ENCODE results near the gene TAC4.
"Not testable (repeated sequence)": the region's sequence is repeated elsewhere in the genome, so short reads cannot be mapped to it uniquely, and the experiment has no call there.

Gene TAC4

GRCh38 chr17:49842371-49842770 is 5.5 kb downstream of the TAC4 start:
- no peak for DNase-seq

- DNase-seq = no peak
These were observed 6.3 kb downstream of the TAC4 start for GRCh38 chr17:49841548-49841947.

GRCh38 chr17:49839455-49839854 is 8.4 kb downstream of the TAC4 start:
- DNase-seq = no peak

- DNase-seq = no peak
These were observed 11.5 kb downstream of the TAC4 start for GRCh38 chr17:49836111-49837030.

GRCh38 chr17:49835472-49835871 is 12.4 kb downstream of the TAC4 start:
- no peak for DNase-seq

- no peak for DNase-seq
These were observed 13.6 kb downstream of the TAC4 start for GRCh38 chr17:49834118-49834743.

- no peak for DNase-seq
These were observed 14.8 kb downstream of the TAC4 start for GRCh38 chr17:49832840-49833599.

GRCh38 chr17:49830605-49831004 is 17.3 kb downstream of the TAC4 start:
- no peak for DNase-seq

GRCh38 chr17:49829026-49829425 is 18.8 kb downstream of the TAC4 start:
- no peak for DNase-seq

GRCh38 chr17:49828325-49828724 is 19.5 kb downstream of the TAC4 start:
- DNase-seq = not testable (repeated sequence)

- no peak for DNase-seq
These were observed 22.2 kb downstream of the TAC4 start for GRCh38 chr17:49825645-49826044.

- no peak for DNase-seq
These were observed 24.3 kb downstream of the TAC4 start for GRCh38 chr17:49823614-49824013.

- DNase-seq = no peak
These were observed 25.0 kb downstream of the TAC4 start for GRCh38 chr17:49822829-49823228.

GRCh38 chr17:49821916-49822315 is 26.0 kb downstream of the TAC4 start:
- DNase-seq = no peak

GRCh38 chr17:49821466-49821865 is 26.4 kb downstream of the TAC4 start:
- no peak for DNase-seq

- no peak for DNase-seq
These were observed 27.1 kb downstream of the TAC4 start for GRCh38 chr17:49820773-49821172.

- DNase-seq = no peak
These were observed 28.2 kb downstream of the TAC4 start for GRCh38 chr17:49819651-49820050.

- no peak for DNase-seq
These were observed 28.7 kb downstream of the TAC4 start for GRCh38 chr17:49819138-49819537.

- DNase-seq = no peak
These were observed 29.9 kb downstream of the TAC4 start for GRCh38 chr17:49817993-49818392.

- DNase-seq = no peak
These were observed 32.0 kb downstream of the TAC4 start for GRCh38 chr17:49815761-49816281.

- no peak for DNase-seq
These were observed 32.9 kb downstream of the TAC4 start for GRCh38 chr17:49814781-49815529.

GRCh38 chr17:49809056-49809455 is 38.8 kb downstream of the TAC4 start:
- no peak for DNase-seq

- no peak for DNase-seq
These were observed 49.1 kb downstream of the TAC4 start for GRCh38 chr17:49798738-49799137.
